SK-N-SH treated with all-trans-retinoic acid at 6 μM for 48 hours (cell line): ENCODE measurements around the gene APOL5.

ENCODE experiments used
- ATAC-seq: fragments of 200-7000 bp; cut with Tn5 transposase; 3 replicates; pipeline ENCODE4 v1.9.1; 2020; ENCODE audit warnings: mild to moderate bottlenecking, moderate library complexity
- BACH2 ChIP-seq: fragments of 250-450 bp; sonication (Bioruptor Pico); IDR thresholded peaks from 2 replicates; pipeline ENCODE4 v1.9.0; 2021; ENCODE audit warnings: mild to moderate bottlenecking, borderline replicate concordance
- CREB5 ChIP-seq: fragments of 250-450 bp; sonication (Bioruptor Pico); IDR thresholded peaks from 2 replicates; pipeline ENCODE4 v1.5.1; 2020; ENCODE audit warnings: low read depth, mild to moderate bottlenecking, moderate library complexity
- CSDC2 ChIP-seq: fragments of 250-450 bp; sonication (Bioruptor Pico); IDR thresholded peaks from 2 replicates; pipeline ENCODE4 v1.5.0; 2020; ENCODE audit warnings: mild to moderate bottlenecking, moderate library complexity
- CSRNP3 ChIP-seq: fragments of 250-450 bp; sonication (Bioruptor Pico); IDR thresholded peaks from 2 replicates; pipeline ENCODE4 v1.5.1; 2021; ENCODE audit warnings: mild to moderate bottlenecking, moderate library complexity
- ESRRG ChIP-seq: fragments of 250-450 bp; sonication (Bioruptor Pico); IDR thresholded peaks from 2 replicates; pipeline ENCODE4 v1.6.1; 2021; ENCODE audit warnings: mild to moderate bottlenecking
- GLIS3 ChIP-seq: fragments of 250-450 bp; sonication (Bioruptor Pico); IDR thresholded peaks from 2 replicates; pipeline ENCODE4 v1.5.0; 2020; ENCODE audit warnings: mild to moderate bottlenecking, moderate library complexity
- OSR1 ChIP-seq: fragments of 250-450 bp; sonication (Bioruptor Pico); IDR thresholded peaks from 2 replicates; pipeline ENCODE4 v1.8.0; 2022; ENCODE audit warnings: moderate library complexity, mild to moderate bottlenecking, inconsistent platforms
- PATZ1 ChIP-seq: fragments of 250-450 bp; sonication (Bioruptor Pico); IDR thresholded peaks from 2 replicates; pipeline ENCODE4 v1.8.0; 2020; ENCODE audit warnings: mild to moderate bottlenecking, moderate library complexity, borderline replicate concordance
- PPARA ChIP-seq: fragments of 250-450 bp; sonication (Bioruptor Pico); IDR thresholded peaks from 2 replicates; pipeline ENCODE4 v1.5.0; 2020; ENCODE audit warnings: mild to moderate bottlenecking, borderline replicate concordance
- RARB ChIP-seq: fragments of 250-450 bp; sonication (Bioruptor Pico); IDR thresholded peaks from 2 replicates; pipeline ENCODE4 v1.8.0; 2021; ENCODE audit warnings: mild to moderate bottlenecking, moderate library complexity
- SNAI2 ChIP-seq: fragments of 250-450 bp; sonication (Bioruptor Pico); IDR thresholded peaks from 2 replicates; pipeline ENCODE4 v1.5.0; 2020; ENCODE audit warnings: mild to moderate bottlenecking, moderate library complexity
- TCF4 ChIP-seq: fragments of 250-450 bp; sonication (Bioruptor Pico); IDR thresholded peaks from 2 replicates; pipeline ENCODE4 v1.8.0; 2021; ENCODE audit warnings: mild to moderate bottlenecking, moderate library complexity, borderline replicate concordance
- TOX ChIP-seq: fragments of 250-450 bp; sonication (Bioruptor Pico); IDR thresholded peaks from 2 replicates; pipeline ENCODE4 v1.8.0; 2021; ENCODE audit warnings: mild to moderate bottlenecking, moderate library complexity, borderline replicate concordance
- TSHZ2 ChIP-seq: fragments of 250-450 bp; sonication (Bioruptor Pico); IDR thresholded peaks from 2 replicates; pipeline ENCODE4 v1.5.0; 2020; ENCODE audit warnings: mild to moderate bottlenecking, moderate library complexity
- ZC3H10 ChIP-seq: fragments of 250-450 bp; sonication (Bioruptor Pico); IDR thresholded peaks from 2 replicates; pipeline ENCODE4 v1.5.1; 2021; ENCODE audit warnings: mild to moderate bottlenecking, moderate library complexity
- ZFP3 ChIP-seq: fragments of 250-450 bp; sonication (Bioruptor Pico); IDR thresholded peaks from 2 replicates; pipeline ENCODE4 v1.5.0; 2020; ENCODE audit warnings: mild to moderate bottlenecking, moderate library complexity
- ZFP30 ChIP-seq: fragments of 450-650 bp; formaldehyde crosslinking; IDR thresholded peaks from 2 replicates; pipeline ENCODE4 v1.5.0; 2022; ENCODE audit warnings: mild to moderate bottlenecking, moderate library complexity
- ZNF70 ChIP-seq: fragments of 450-650 bp; formaldehyde crosslinking; IDR thresholded peaks from 2 replicates; pipeline ENCODE4 v1.5.0; 2020; ENCODE audit warnings: mild to moderate bottlenecking, moderate library complexity
- ZNF8 ChIP-seq: fragments of 450-650 bp; formaldehyde crosslinking; IDR thresholded peaks from 2 replicates; pipeline ENCODE4 v1.5.0; 2020; ENCODE audit warnings: mild to moderate bottlenecking, moderate library complexity
- TF ChIP-seq, protein P1 (sequence below): fragments of 250-450 bp; sonication (Bioruptor Pico); IDR thresholded peaks from 2 replicates; pipeline ENCODE4 v1.8.0; 2021; ENCODE audit warnings: low read depth, mild to moderate bottlenecking, moderate library complexity, borderline replicate concordance

The APOL5 gene

GRCh38 chr22:35703861-35704584 is 13.6 kb upstream of the APOL5 start (continued):
- TF ChIP-seq CREB5 (no peak), CSRNP3 (CRISPR knock-in tag) (no peak)
- TF ChIP-seq, all 23 proteins: peak for 0

DNA sequence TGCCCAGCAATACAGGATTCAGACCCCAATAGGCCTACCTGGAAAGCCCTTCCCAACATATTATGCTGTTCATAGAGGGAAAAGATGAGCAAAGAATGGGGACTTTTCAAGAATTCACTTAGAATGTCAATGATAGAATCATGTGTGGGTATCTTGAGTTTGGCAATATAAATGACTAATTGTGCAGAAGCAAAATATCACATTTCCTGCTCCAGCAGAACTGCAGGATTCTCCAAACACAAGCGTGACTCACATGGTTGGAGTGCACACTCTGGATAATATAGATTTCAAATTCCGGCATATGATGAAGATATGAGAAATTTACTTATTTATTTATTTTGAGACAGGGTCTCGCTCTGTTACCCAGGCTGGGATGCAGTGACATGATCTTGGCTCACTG is 12.5 kb upstream of the APOL5 start:
- TF ChIP-seq ZFP30 (CRISPR knock-in tag) (no peak), TCF4 (no peak), CSRNP3 (CRISPR knock-in tag) (no peak), CSDC2 (CRISPR knock-in tag) (no peak), CREB5 (no peak), TOX (CRISPR knock-in tag) (no peak)
- TF ChIP-seq, protein P1, sequence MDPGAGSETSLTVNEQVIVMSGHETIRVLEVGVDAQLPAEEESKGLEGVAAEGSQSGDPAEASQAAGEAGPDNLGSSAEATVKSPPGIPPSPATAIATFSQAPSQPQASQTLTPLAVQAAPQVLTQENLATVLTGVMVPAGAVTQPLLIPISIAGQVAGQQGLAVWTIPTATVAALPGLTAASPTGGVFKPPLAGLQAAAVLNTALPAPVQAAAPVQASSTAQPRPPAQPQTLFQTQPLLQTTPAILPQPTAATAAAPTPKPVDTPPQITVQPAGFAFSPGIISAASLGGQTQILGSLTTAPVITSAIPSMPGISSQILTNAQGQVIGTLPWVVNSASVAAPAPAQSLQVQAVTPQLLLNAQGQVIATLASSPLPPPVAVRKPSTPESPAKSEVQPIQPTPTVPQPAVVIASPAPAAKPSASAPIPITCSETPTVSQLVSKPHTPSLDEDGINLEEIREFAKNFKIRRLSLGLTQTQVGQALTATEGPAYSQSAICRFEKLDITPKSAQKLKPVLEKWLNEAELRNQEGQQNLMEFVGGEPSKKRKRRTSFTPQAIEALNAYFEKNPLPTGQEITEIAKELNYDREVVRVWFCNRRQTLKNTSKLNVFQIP = no peak
- peak; percentile 89 for ATAC-seq

GRCh38 chr22:35708453-35708852 is 9.2 kb upstream of the APOL5 start:
- ATAC-seq = no peak
- TF ChIP-seq PATZ1 (no peak), SNAI2 (CRISPR knock-in tag) (no peak), ZFP3 (no peak), ZC3H10 (CRISPR knock-in tag) (no peak), OSR1 (CRISPR knock-in tag) (no peak), GLIS3 (CRISPR knock-in tag) (no peak), RARB (CRISPR knock-in tag) (no peak), ESRRG (CRISPR knock-in tag) (no peak), ZNF70 (CRISPR knock-in tag) (no peak), BACH2 (CRISPR knock-in tag) (no peak), CREB5 (no peak), TCF4 (no peak), ZNF8 (CRISPR knock-in tag) (no peak), CSDC2 (CRISPR knock-in tag) (no peak), PPARA (CRISPR knock-in tag) (no peak), CSRNP3 (CRISPR knock-in tag) (no peak), TSHZ2 (CRISPR knock-in tag) (no peak), TOX (CRISPR knock-in tag) (no peak)
- TF ChIP-seq, protein P1 = no peak
